OCI-LY3 (cell line): ENCODE results near the gene ZNF205.

ENCODE experiments used
- H2AFZ ChIP-seq: fragments of 200-600, 300-600 bp; shearing (Covaris generic); 2 replicates; pipeline ENCODE4 v1.6.0; 2014; ENCODE audit warnings: antibody characterized with exemption, low read depth, low read length
- H3K27ac ChIP-seq: fragments of 200-600, 300-600 bp; sonication (generic); 2 replicates; pipeline ENCODE4 v1.5.1; 2014; ENCODE audit warnings: mild to moderate bottlenecking, low read length, moderate library complexity, mixed read lengths
- H3K27me3 ChIP-seq: fragments of 200-600, 300-600 bp; sonication (generic); 2 replicates; pipeline ENCODE4 v1.6.1; 2014; ENCODE audit warnings: low read depth, low read length, mixed read lengths
- H3K36me3 ChIP-seq: fragments of 200-600, 300-600 bp; sonication (generic); replicated peaks from 2 replicates; pipeline ENCODE3; 2014; ENCODE audit warnings: low read depth, low read length, mixed read lengths
- H3K4me1 ChIP-seq: fragments of 300-600, 200-600 bp; sonication (generic); 2 replicates; pipeline ENCODE4 v1.6.1; 2014; ENCODE audit warnings: low read length, mixed read lengths
- H3K4me2 ChIP-seq: fragments of 200-600, 300-600 bp; sonication (generic); 2 replicates; pipeline ENCODE4 v1.6.1; 2014; ENCODE audit warnings: low read length, mixed read lengths
- H3K4me3 ChIP-seq: fragments of 300-600, 200-600 bp; sonication (generic); 2 replicates; pipeline ENCODE4 v1.5.1; 2014; ENCODE audit warnings: antibody characterized with exemption, mild to moderate bottlenecking, low read length, moderate library complexity
- H3K79me2 ChIP-seq: fragments of 300-600, 200-600 bp; shearing (Covaris generic); 2 replicates; pipeline ENCODE4 v1.6.1; 2014; ENCODE audit warnings: mild to moderate bottlenecking, low read length, mixed read lengths
- H3K9ac ChIP-seq: fragments of 300-600, 200-600 bp; shearing (Covaris generic); 2 replicates; pipeline ENCODE4 v1.6.0; 2014; ENCODE audit warnings: mild to moderate bottlenecking, low read length, moderate library complexity
- H3K9me3 ChIP-seq: fragments of 200-600, 300-600 bp; shearing (Covaris generic); 2 replicates; pipeline ENCODE4 v1.6.1; 2014; ENCODE audit warnings: low read length, mixed read lengths; ENCODE audit not compliant: insufficient read depth
- H4K20me1 ChIP-seq: fragments of 200-600, 300-600 bp; sonication (generic); 2 replicates; pipeline ENCODE4 v1.6.1; 2016; ENCODE audit warnings: low read length, mixed read lengths; ENCODE audit not compliant: insufficient read depth
- EZH2phosphoT487 ChIP-seq: fragments of 200-600 bp; shearing (Covaris generic); IDR thresholded peaks from 2 replicates; pipeline ENCODE4 v1.6.1; 2018; ENCODE audit warnings: antibody characterized with exemption, mixed run types, low read depth
- TF ChIP-seq, protein P1 (sequence below): fragments of 200-600, 300-600 bp; sonication (generic); IDR thresholded peaks from 2 replicates; pipeline ENCODE4 v1.5.1; 2014; ENCODE audit warnings: antibody characterized with exemption, low read length, low read depth

Gene ZNF205

DNA sequence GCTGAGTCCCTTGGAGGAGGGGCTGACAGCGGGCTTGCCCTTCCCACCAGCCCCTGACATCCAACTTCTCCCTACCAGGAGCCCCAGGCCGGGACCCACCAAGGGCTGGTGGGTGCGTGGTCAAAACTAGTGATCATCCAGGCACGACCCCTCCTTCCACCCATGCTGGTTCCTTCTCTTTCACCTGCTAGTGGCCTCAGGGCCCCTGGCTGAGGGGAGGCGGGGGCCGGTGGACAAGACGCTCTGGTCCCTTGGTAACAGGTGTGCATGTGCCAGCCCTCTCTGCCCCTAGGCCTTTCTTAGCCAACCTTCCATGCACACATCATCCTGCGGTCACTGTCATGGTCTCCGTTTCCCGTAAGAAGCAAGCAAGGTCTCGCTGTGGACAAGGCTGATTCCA, 30.8 kb downstream of the ZNF205 start:
- TF ChIP-seq, protein P1, sequence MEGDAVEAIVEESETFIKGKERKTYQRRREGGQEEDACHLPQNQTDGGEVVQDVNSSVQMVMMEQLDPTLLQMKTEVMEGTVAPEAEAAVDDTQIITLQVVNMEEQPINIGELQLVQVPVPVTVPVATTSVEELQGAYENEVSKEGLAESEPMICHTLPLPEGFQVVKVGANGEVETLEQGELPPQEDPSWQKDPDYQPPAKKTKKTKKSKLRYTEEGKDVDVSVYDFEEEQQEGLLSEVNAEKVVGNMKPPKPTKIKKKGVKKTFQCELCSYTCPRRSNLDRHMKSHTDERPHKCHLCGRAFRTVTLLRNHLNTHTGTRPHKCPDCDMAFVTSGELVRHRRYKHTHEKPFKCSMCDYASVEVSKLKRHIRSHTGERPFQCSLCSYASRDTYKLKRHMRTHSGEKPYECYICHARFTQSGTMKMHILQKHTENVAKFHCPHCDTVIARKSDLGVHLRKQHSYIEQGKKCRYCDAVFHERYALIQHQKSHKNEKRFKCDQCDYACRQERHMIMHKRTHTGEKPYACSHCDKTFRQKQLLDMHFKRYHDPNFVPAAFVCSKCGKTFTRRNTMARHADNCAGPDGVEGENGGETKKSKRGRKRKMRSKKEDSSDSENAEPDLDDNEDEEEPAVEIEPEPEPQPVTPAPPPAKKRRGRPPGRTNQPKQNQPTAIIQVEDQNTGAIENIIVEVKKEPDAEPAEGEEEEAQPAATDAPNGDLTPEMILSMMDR = no peak
- TF ChIP-seq EZH2phosphoT487 = no peak
- no peak overlapping the region for H3K4me3 ChIP-seq
- no peaks in the 10 kb centered on the region for H3K79me2 ChIP-seq
- H3K9ac ChIP-seq = no peak overlapping the region
- no peaks in the 10 kb centered on the region for H3K36me3 ChIP-seq
- no peak overlapping the region for H3K27ac ChIP-seq
- no peaks in the 10 kb centered on the region for H4K20me1 ChIP-seq
- H3K4me1 ChIP-seq = no peaks in the 10 kb centered on the region
- no peaks in the 10 kb centered on the region for H3K9me3 ChIP-seq
- H3K4me2 ChIP-seq = no peak overlapping the region
- no peaks in the 10 kb centered on the region for H3K27me3 ChIP-seq
- no peak overlapping the region for H2AFZ ChIP-seq

DNA sequence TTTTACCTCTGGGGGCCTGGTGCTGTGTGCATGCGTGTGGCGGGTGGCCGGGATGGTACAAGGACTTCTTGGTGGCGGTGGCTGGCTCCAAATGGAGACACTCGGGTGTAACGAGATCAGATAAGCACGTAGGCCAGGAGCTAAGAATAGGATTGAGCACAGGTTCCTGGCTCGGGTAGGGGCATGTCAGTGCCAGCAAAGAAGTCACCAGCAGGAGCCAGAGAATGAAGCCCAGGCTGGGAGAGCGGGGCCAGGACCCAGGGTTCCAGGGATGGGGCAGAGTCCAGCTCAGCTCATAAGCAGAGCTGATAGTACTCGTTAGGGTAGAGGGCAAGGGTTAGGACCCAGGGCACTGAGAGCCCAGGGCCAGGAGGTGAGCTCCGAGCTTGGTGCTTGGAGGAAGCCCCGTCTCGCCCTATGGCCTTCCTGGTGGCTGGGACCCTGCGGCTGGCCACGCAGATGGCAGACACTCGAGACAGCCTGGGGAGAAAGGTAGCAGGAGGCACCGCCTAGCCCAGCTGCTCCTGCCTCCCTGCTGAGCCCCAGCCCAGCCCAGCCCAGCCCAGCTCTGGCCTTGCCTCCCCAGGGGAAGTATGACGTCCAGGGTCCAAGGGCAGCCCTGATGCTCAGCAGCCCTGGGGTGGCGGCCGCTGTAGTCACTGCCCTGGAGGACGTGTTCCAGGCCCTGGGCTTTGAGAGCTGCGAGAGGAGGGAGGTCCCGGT, 31.4 kb downstream of the ZNF205 start:
- Histone ChIP-seq H3K4me2 (no peak overlapping the region), H3K27me3 (no peaks in the 10 kb centered on the region), H2AFZ (no peak overlapping the region), H3K9ac (no peak overlapping the region), H3K4me3 (no peak overlapping the region), H3K4me1 (no peaks in the 10 kb centered on the region), H3K27ac (no peak overlapping the region), H4K20me1 (no peaks in the 10 kb centered on the region), H3K36me3 (no peaks in the 10 kb centered on the region), H3K9me3 (no peaks in the 10 kb centered on the region), H3K79me2 (no peaks in the 10 kb centered on the region)
- TF ChIP-seq EZH2phosphoT487 = no peak
- TF ChIP-seq, protein P1 = no peak

DNA sequence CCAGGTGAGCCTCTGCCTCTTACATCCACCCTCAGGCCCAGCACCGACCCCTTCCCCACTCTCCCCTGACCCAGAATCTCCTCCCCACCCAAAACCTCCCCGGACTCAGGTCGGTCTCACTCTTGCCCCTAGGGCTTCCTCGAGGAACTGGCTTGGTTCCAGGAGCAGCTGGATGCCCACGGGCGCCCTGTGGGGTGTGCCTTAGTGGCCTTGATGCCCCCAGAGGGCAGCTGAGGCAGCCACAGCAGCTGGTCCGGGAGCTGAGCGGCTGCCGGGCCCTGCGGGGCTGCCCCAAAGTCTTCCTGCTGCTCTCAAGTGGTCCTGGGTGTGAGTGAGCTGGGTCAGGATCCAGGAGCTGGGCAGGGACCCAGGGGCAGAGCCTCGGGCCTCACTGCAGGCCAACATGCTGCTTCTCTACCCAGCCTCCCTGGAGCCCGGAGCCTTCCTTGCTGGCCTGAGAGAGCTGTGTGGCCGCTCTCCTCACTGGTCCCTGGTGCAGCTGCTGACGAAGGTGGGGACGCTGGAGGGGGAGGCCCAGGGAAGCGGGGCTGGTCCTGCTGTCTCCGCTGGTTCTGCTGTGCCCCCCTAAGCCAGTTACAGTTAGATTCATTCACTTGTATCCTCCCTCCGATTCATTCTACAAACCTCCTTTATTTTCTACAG, 32.1 kb downstream of the ZNF205 start:
- H3K79me2 ChIP-seq = no peaks in the 10 kb centered on the region
- H3K27ac ChIP-seq = no peak overlapping the region
- H4K20me1 ChIP-seq = no peaks in the 10 kb centered on the region

DNA sequence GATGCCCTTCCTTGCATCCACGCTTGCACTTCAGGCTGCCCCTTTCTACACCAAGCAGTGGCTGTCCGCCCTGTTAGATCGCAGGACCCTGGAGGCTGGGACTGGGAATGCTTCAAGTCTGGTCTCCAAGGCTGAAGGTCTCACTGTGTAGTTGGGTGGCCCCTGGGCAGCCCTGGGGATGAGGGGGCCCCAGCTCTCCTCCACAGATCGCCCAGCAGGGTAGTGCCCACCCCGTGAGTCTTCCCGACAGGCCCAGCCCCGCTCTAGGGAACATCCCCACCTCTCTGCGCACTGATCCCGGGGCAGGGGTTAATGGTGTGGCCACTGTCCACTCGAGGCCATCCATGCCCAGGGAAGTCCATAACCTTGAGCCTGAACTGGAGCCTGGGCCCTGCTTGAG, 32.8 kb downstream of the ZNF205 start:
- no peak for TF ChIP-seq EZH2phosphoT487
- TF ChIP-seq, protein P1 = no peak
- Histone ChIP-seq H3K36me3 (no peaks in the 10 kb centered on the region), H3K9ac (no peak overlapping the region), H3K79me2 (no peaks in the 10 kb centered on the region), H2AFZ (no peak overlapping the region), H3K27me3 (no peaks in the 10 kb centered on the region), H4K20me1 (no peaks in the 10 kb centered on the region), H3K4me3 (no peak overlapping the region), H3K27ac (no peak overlapping the region), H3K4me1 (peaks cover 6% of the 10 kb centered on the region; the same call in 1 of the 2 replicates), H3K9me3 (no peaks in the 10 kb centered on the region), H3K4me2 (no peak overlapping the region)

More for the DNA sequence above, 32.1 kb downstream of the ZNF205 start:
- no peak overlapping the region for H3K4me3 ChIP-seq
- H3K9me3 ChIP-seq = no peaks in the 10 kb centered on the region
- no peak for TF ChIP-seq EZH2phosphoT487
- TF ChIP-seq, protein P1 = no peak
- H3K36me3 ChIP-seq = no peaks in the 10 kb centered on the region
- H3K4me2 ChIP-seq = no peak overlapping the region
- no peak overlapping the region for H2AFZ ChIP-seq
- no peak overlapping the region for H3K9ac ChIP-seq
- no peaks in the 10 kb centered on the region for H3K27me3 ChIP-seq
- peaks cover 6% of the 10 kb centered on the region; the same call in 1 of the 2 replicates for H3K4me1 ChIP-seq
